Thymus (tissue), 11 donors: ENCODE results near the gene HLA-E. TPM values are rescaled to one million over a fixed set of nuclear protein-coding genes. Genes with fewer than 3 reads are reported as not detected.
"Not testable (repeated sequence)": the region's sequence is repeated elsewhere in the genome, so short reads cannot be mapped to it uniquely, and the experiment has no call there.

Source experiments
- DNase-seq, 9 donors: peaks; one replicate each; pipeline ENCODE4 v3.0.0-alpha.2; 2013; ENCODE audit warnings: low spot score in 9 of 9, low read depth in 6 of 9, missing footprints in 1 of 9
- H3K27ac ChIP-seq, 2 donors: one replicate each; pipeline ENCODE4 v1.5.1; 2013; ENCODE audit warnings: control low read depth in 1 of 2, low read depth in 1 of 2, low read length in 1 of 2, mild to moderate bottlenecking in 1 of 2, moderate library complexity in 1 of 2
- H3K27me3 ChIP-seq, 2 donors: one replicate each; pipeline ENCODE4 v1.5.1; 2013; ENCODE audit warnings: low read length in 1 of 2; ENCODE audit not compliant: control insufficient read depth in 2 of 2, insufficient read depth in 1 of 2
- H3K36me3 ChIP-seq, 2 donors: one replicate each; pipeline ENCODE4 v1.5.1; 2013; ENCODE audit warnings: low read length in 1 of 2, mild to moderate bottlenecking in 1 of 2, moderate library complexity in 1 of 2; ENCODE audit not compliant: control insufficient read depth in 2 of 2, insufficient read depth in 2 of 2
- H3K4me1 ChIP-seq, 2 donors: one replicate each; pipeline ENCODE4 v1.5.1; 2013; ENCODE audit warnings: low read length in 2 of 2; ENCODE audit not compliant: control insufficient read depth in 2 of 2, insufficient read depth in 2 of 2
- H3K4me3 ChIP-seq, 2 donors: one replicate each; pipeline ENCODE4 v1.5.1; 2013; ENCODE audit warnings: low read length in 2 of 2, control low read depth in 1 of 2, mild to moderate bottlenecking in 1 of 2
- H3K9me3 ChIP-seq, 2 donors: one replicate each; pipeline ENCODE4 v1.5.1; 2013; ENCODE audit warnings: low read length in 1 of 2, mild to moderate bottlenecking in 1 of 2; ENCODE audit not compliant: control insufficient read depth in 2 of 2, insufficient read depth in 1 of 2
- WGBS: extraction: QIAGEN DNeasy Blood & Tissue Kit; methylation state at CpG from one replicate; pipeline ENCODE4 v1.1.7; 2013; 5-methylcytosine and 5-hydroxymethylcytosine counted together
- polyA plus RNA-seq: library from polyadenylated mRNA; stranded (reverse); fragments of 200-250 nt; gene quantifications from one replicate; pipeline ENCODE4 v1.2.3, GENCODE V29; 2013
- total RNA-seq: library from RNA; stranded (reverse); fragments of 120-200 nt; gene quantifications from one replicate; pipeline ENCODE4 v1.2.4, GENCODE V29; 2013
- donor health status: healthy.

Gene HLA-E
- total and polyA plus RNA-seq, 2 donors = 303 to 531 TPM

GRCh38 chr6:30465595-30466306 lies 23.6 kb upstream of the HLA-E start:
- DNase-seq = no peak
- Histone ChIP-seq H3K27ac (no peak overlapping the region), H3K4me1 (peaks cover 8 to 25% of the 10 kb centered on the region in 2 donors), H3K4me3 (peak overlapping the region in 1 of 2 donors; percentile 46), H3K9me3 (no peaks in the 10 kb centered on the region), H3K36me3 (no peaks in the 10 kb centered on the region), H3K27me3 (peaks cover 66 to 92% of the 10 kb centered on the region in 2 donors)
- WGBS = 15% methylated on average over 13 of the region's 13 CpGs

DNA sequence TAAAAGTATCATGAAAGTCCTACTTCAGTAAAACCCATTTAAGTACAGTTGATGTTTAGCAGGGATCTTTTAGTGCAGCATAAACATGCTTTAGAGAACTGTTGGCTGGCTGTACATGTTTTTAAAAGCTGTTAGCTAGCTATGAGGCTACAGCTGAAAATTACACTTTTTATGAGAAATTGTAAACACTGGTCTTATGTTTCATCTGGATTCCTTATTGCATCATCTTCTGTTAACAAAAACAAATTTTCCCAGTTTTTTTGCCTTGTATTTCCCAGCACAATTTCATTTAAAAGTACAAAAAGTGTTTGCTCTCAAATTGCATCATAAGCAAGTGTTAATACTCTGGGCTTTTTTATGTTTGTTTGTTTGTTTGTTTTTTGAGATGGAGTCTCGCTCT lies 18.3 kb upstream of the HLA-E start:
- peaks cover 3 to 9% of the 10 kb centered on the region in 2 donors for H3K4me1 ChIP-seq
- 92% methylated on average over 1 of the region's 1 CpG for WGBS
- DNase-seq = no peak
- no peaks in the 10 kb centered on the region for H3K9me3 ChIP-seq
- no peaks in the 10 kb centered on the region for H3K36me3 ChIP-seq
- peaks cover 30 to 59% of the 10 kb centered on the region in 2 donors for H3K27me3 ChIP-seq
- no peak overlapping the region for H3K4me3 ChIP-seq
- H3K27ac ChIP-seq = no peak overlapping the region

DNA sequence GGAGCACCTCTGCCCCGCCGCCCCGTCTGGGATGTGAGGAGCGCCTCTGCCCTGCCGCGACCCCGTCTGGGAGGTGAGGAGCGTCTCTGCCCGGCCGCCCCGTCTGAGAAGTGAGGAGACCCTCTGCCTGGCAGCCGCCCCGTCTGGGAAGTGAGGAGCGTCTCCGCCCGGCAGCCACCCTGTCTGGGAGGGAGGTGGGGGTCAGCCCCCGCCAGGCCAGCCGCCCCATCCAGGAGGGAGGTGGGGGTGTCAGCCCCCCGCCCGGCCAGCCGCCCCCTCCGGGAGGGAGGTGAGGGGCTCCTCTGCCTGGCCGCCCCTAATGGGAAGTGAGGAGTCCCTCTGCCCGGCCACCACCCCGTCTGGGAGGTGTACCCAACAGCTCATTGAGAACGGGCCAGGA lies 14.2 kb upstream of the HLA-E start:
- H3K27me3 ChIP-seq = peaks cover 10 to 48% of the 10 kb centered on the region in 2 donors
- 91% methylated on average over 20 of the region's 26 CpGs for WGBS

DNA sequence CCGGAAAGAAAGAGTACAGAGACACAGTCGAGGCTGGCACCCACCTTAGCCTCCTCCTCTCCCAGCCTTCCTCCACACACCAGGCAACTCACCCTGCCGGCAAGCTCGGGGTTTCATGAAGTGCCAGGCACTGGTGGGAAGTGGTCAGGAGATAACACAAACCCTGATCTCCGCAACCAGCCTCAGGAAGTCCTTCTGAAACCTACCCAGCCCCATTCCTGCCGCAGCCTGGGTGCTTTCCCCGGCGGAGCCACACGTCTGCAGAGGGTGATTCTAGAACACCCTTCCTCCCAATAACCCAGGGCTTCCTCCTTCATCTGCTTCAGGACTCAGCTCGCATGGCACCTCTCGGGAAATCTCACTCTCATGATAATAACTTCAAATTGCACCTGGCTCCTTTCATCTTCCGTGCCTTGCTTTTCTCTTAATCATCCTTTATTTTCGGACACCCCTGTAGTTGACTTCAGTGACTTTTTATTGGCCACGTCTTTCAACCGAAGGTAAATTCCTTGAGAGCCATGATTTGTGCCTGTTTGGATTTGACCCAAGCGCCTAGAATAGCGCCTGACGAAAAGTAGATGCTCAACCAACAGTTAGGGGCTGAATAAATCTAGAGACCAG lies 8.7 kb upstream of the HLA-E start:
- no peak overlapping the region for H3K4me3 ChIP-seq
- H3K36me3 ChIP-seq = no peaks in the 10 kb centered on the region
- 5% methylated on average over 18 of the region's 18 CpGs for WGBS
- DNase-seq = no peak
- H3K4me1 ChIP-seq = peaks cover 0 to 20% of the 10 kb centered on the region in 2 donors
- peaks cover 29 to 61% of the 10 kb centered on the region in 2 donors for H3K27me3 ChIP-seq
- H3K9me3 ChIP-seq = peaks cover 0 to 10% of the 10 kb centered on the region in 2 donors
- no peak overlapping the region for H3K27ac ChIP-seq

More for the DNA sequence above, 14.2 kb upstream of the HLA-E start:
- not testable (repeated sequence) for H3K9me3 ChIP-seq, H3K4me3 ChIP-seq, DNase-seq, H3K36me3 ChIP-seq, H3K4me1 ChIP-seq, H3K27ac ChIP-seq

DNA sequence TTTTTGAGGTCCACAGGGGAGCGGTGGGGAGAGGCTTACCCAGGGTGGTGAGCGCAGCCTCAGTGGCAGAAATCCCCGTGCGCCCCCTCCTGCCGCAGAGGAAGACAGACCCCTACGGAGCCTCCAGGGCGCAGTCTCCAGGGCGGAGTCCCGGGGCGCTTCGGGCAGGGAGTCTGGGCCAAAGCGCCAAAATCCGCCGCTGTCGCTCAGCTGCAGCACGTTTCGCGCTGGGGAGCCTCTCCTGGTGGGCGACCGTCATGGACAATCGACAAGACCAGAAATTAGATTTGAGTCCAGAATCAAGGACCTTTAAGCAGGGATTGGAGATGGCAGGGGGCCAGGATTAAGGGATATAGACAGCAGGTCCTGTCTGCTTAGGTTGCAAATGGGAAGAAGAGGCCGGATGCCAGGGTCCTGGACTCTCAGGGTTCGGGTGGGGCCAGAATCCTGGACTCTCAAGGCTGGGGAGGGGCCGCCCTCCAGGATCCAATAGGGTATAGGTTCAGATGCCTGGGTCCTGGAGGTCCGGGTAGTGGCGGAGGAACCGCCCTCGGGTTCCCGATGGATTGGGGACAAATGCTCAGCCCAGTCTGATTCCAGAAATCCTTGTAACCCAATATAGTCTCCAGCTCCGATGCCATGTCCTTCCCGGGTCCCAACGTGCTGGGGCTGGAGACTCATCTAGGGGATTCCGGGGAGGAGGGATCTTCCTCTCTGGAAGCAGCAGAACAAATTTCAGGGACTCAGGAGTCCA lies 7.9 kb upstream of the HLA-E start:
- peaks cover 29 to 63% of the 10 kb centered on the region in 2 donors for H3K27me3 ChIP-seq
- peaks cover 0 to 10% of the 10 kb centered on the region in 2 donors for H3K9me3 ChIP-seq
- H3K27ac ChIP-seq = no peak overlapping the region
- DNase-seq = no peak
- no peak overlapping the region for H3K4me3 ChIP-seq
- H3K36me3 ChIP-seq = no peaks in the 10 kb centered on the region
- peaks cover 0 to 20% of the 10 kb centered on the region in 2 donors for H3K4me1 ChIP-seq
- 11% methylated on average over 33 of the region's 33 CpGs for WGBS

DNA sequence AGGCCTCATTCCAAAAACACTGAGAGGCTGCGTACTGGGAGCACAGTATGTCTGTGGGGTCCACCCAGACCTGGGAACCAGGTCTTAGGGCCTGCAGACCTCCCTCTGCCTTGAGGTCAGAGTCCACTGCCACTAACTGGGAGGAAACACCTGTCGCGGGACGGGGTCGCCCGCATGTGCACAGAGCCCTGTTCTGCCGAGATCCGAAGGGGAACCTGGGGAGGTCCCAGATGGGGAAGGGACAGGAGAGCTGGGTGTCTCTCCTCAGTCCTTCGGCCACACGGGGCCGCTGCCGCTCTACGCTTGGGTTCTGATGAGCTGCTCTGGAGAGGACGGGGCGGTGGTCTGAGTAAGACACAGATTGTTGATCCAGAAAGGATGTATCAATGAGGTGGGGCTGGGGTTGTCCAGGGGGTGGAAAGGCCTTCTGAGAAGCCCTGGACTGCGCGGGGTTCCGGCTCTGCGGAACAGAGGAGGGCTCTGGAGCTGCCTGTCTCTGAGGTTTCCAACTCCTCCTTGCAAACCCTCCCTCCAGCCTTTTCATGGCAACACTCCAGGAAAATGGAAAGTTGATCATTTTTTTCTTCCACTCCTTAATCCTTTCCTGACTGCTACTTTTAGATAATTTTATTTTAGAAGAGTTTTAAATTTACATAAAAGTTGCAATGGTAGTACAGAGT lies 7.2 kb upstream of the HLA-E start:
- H3K4me3 ChIP-seq, H3K9me3 ChIP-seq, H3K27ac ChIP-seq, H3K36me3 ChIP-seq: not testable (repeated sequence)
- 2% methylated on average over 19 of the region's 19 CpGs for WGBS
- peak in 7 of 9 donors; percentile 47 to 86 (median 72) for DNase-seq
- Histone ChIP-seq H3K4me1 (peaks cover 0 to 20% of the 10 kb centered on the region in 2 donors), H3K27me3 (peaks cover 29 to 61% of the 10 kb centered on the region in 2 donors)

DNA sequence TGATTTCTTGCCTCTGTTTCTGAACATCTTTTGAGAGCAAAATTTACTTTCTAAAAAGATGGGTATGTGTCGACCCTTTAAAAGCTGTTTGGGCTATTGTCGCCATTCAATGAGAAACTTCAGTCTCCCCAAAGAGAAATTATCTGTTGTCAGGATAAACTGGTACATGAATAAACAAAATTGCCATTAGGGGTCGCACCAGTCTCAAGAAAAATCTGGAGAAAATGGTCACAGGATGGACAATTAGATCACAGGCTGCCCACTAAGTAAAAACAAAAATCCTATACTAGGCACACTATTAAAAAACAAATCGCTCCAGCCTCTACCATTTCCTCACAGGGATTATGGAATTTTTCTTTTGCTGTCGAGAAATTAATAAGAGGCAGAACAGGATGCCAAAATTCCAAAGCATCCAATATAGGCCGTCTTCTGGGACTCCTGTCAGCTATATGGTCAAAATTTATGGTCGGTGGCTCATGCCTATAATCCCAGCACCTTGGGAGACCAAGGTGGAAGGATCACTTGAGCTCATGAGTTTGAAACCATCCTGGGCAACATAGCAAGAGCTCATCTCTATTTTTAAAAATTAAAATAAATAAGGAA lies 5.5 kb upstream of the HLA-E start:
- Histone ChIP-seq H3K27me3 (peaks cover 28 to 50% of the 10 kb centered on the region in 2 donors), H3K4me3 (no peak overlapping the region), H3K4me1 (peaks cover under 1 to 27% of the 10 kb centered on the region in 2 donors), H3K9me3 (peaks cover 0 to 7% of the 10 kb centered on the region in 2 donors), H3K27ac (no peak overlapping the region), H3K36me3 (no peaks in the 10 kb centered on the region)
- 35% methylated on average over 7 of the region's 7 CpGs for WGBS
- peak in 2 of 9 donors; percentile 48 to 71 for DNase-seq

DNA sequence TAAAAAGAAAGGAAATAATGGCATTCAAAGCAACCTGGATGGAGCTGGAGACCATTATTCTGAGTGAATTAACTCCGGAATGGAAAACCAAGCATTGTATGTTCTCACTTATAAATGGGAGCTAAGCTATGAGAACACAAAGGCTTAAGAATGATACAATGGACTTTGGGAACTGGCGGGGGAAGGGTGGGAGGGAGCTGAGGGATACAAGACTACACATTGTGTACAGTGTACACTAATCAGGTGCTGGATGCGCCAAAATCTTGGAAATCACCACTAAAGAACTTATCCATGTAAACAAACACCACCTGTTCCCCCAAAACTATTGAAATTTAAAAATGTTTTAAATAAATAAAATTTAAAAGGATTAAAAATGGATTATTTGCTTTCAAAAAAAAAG lies 4.1 kb upstream of the HLA-E start:
- 96% methylated on average over 3 of the region's 3 CpGs for WGBS
- H3K4me1 ChIP-seq = peaks cover 2 to 32% of the 10 kb centered on the region in 2 donors

More for the DNA sequence above, 4.1 kb upstream of the HLA-E start:
- DNase-seq = no peak
- H3K9me3 ChIP-seq = peaks cover 0 to 7% of the 10 kb centered on the region in 2 donors
- no peak overlapping the region for H3K4me3 ChIP-seq
- H3K27me3 ChIP-seq = peaks cover 20 to 35% of the 10 kb centered on the region in 2 donors
- H3K36me3 ChIP-seq = peaks cover 0 to 2% of the 10 kb centered on the region in 2 donors
- no peak overlapping the region for H3K27ac ChIP-seq
